K562 (cell line): ENCODE measurements around the gene BRAF. TPM values are rescaled to one million over a fixed set of nuclear protein-coding genes. Genes with fewer than 3 reads are reported as not detected.

ENCODE experiments used
- ATAC-seq: fragments of 200-7000 bp; cut with Tn5 transposase; 3 replicates; pipeline ENCODE4 v1.9.1; 2020; ENCODE audit warnings: moderate library complexity
- BruUV-seq: library from RNA; stranded (reverse); fragments of 400-500 nt; replicated peaks from 2 replicates; lab custom pipeline; 2021; lab: Mats Ljungman, UMichigan
- CTCF ChIA-PET: fragments of 300-600 bp; formaldehyde crosslinking; extraction: SDS; loops from one replicate; lab custom pipeline; 2021; ENCODE audit warnings: low intra/inter-chr PET ratio; lab: Yijun Ruan, JAX
- POLR2A ChIA-PET: fragments of 300-600, 350-650 bp; sonication (Branson Sonifier 250); formaldehyde crosslinking; extraction: SDS; loops from one replicate; lab custom pipeline; 2021; ENCODE audit warnings: antibody characterized with exemption, inconsistent platforms; lab: Yijun Ruan, JAX
- DNase-seq, 4 experiments: peaks; one replicate each; pipeline versions ENCODE4 v3.0.0 to v3.0.0-alpha.2; 2011 to 2018; ENCODE audit warnings: low spot score in 3 of 4, mixed read lengths in 3 of 4; ENCODE audit errors: extremely low read depth in 1 of 4
- FAIRE-seq: peaks from 2 replicates; lab custom pipeline; 2011; peaks lifted over from hg19 to GRCh38; lab: Jason Lieb, UNC
- H2AFZ ChIP-seq: 2 replicates; pipeline ENCODE4 v1.6.0; 2011; ENCODE audit warnings: low read depth, low read length, control low read depth, inconsistent platforms
- H3K27ac ChIP-seq: fragments of 200-600 bp; 3 replicates; pipeline ENCODE4 v1.8.0; 2011; ENCODE audit warnings: low read depth, mild to moderate bottlenecking, control low read depth, inconsistent platforms, low read length, moderate library complexity, mixed read lengths; ENCODE audit errors: extremely low read depth
- H3K27me3 ChIP-seq, 2 experiments: fragments of 300-600 bp in 1 of 2; 2 replicates in 1 of 2; 3 replicates in 1 of 2; pipeline versions ENCODE4 v1.6.0 to v1.8.0; 2011; ENCODE audit warnings: inconsistent platforms in 2 of 2, low read length in 2 of 2, mild to moderate bottlenecking in 1 of 2, mixed read lengths in 1 of 2, moderate library complexity in 1 of 2; ENCODE audit not compliant: control insufficient read depth in 2 of 2, insufficient read depth in 2 of 2
- H3K36me3 ChIP-seq: fragments of 300-600 bp; 3 replicates; pipeline ENCODE4 v1.8.0; 2011; ENCODE audit warnings: mild to moderate bottlenecking, low read length, inconsistent platforms; ENCODE audit not compliant: control insufficient read depth, insufficient read depth
- H3K4me1 ChIP-seq, 2 experiments: fragments of 200-600 bp in 1 of 2; replicated peaks in 1 of 2; 2 replicates in 1 of 2; 3 replicates in 1 of 2; pipeline versions ENCODE4 v1.5.1 to v1.8.0; 2011; ENCODE audit warnings: inconsistent platforms in 2 of 2, low read length in 2 of 2, mild to moderate bottlenecking in 1 of 2, mixed read lengths in 1 of 2, moderate library complexity in 1 of 2; ENCODE audit not compliant: control insufficient read depth in 2 of 2, insufficient read depth in 2 of 2
- H3K4me2 ChIP-seq: 2 replicates; pipeline ENCODE4 v1.6.1; 2011; ENCODE audit warnings: low read length, control low read depth, inconsistent platforms, mixed read lengths; ENCODE audit not compliant: insufficient read depth
- H3K4me3 ChIP-seq: fragments of 200-600 bp; sonication (generic), shearing (Covaris generic); 2 replicates; pipeline ENCODE4 v1.5.1; 2016; ENCODE audit warnings: control low read depth, inconsistent platforms
- H3K79me2 ChIP-seq: fragments of 200-600 bp; 3 replicates; pipeline ENCODE4 v1.8.0; 2011; ENCODE audit warnings: low read length, inconsistent platforms; ENCODE audit not compliant: control insufficient read depth, insufficient read depth
- H3K9ac ChIP-seq, 2 experiments: 2 replicates each; pipeline versions ENCODE4 v1.6.0 to v1.6.1; 2011; ENCODE audit warnings: low read depth in 2 of 2, low read length in 2 of 2, control low read depth in 1 of 2, inconsistent platforms in 1 of 2, mild to moderate bottlenecking in 1 of 2, mixed read lengths in 1 of 2; ENCODE audit not compliant: insufficient read depth in 1 of 2
- H3K9me1 ChIP-seq: one replicate; pipeline ENCODE4 v1.6.0; 2011; ENCODE audit warnings: inconsistent platforms, mild to moderate bottlenecking, low read length, moderate library complexity; ENCODE audit not compliant: control insufficient read depth, insufficient read depth
- H3K9me3 ChIP-seq: replicated peaks from 2 replicates; pipeline ENCODE4 v1.5.1; 2011; ENCODE audit warnings: low read depth, low read length, inconsistent platforms; ENCODE audit not compliant: control insufficient read depth, insufficient read depth
- H4K20me1 ChIP-seq: replicated peaks from 2 replicates; pipeline ENCODE4 v1.6.1; 2011; ENCODE audit warnings: low read length, inconsistent platforms, mixed read lengths; ENCODE audit not compliant: control insufficient read depth, insufficient read depth
- NELFE ChIP-seq: IDR thresholded peaks from 2 replicates; pipeline ENCODE4 v1.6.1; 2011; ENCODE audit warnings: mild to moderate bottlenecking; ENCODE audit not compliant: insufficient read depth, insufficient read length
- PHF20 ChIP-seq: fragments of 450-650 bp; IDR thresholded peaks from 2 replicates; pipeline ENCODE4 v1.6.1; 2018; ENCODE audit not compliant: partially characterized antibody
- RBM25 ChIP-seq: fragments of 200-400 bp; formaldehyde crosslinking; IDR thresholded peaks from 2 replicates; pipeline ENCODE4 v1.6.1; 2018; ENCODE audit warnings: low read length, low read depth, moderate library complexity; ENCODE audit not compliant: severe bottlenecking
- SMAD2 ChIP-seq: fragments of 150-350 bp; IDR thresholded peaks from 2 replicates; pipeline ENCODE4 v1.6.1; 2014; ENCODE audit warnings: low read depth, mild to moderate bottlenecking, low read length
- WGBS: fragments of 100-300 bp; shearing (Covaris generic); methylation state at CpG from one replicate; pipeline ENCODE4 v1.1.6; 2016; ENCODE audit warnings: low coverage, mixed read lengths; ENCODE audit not compliant: insufficient coverage; ENCODE audit errors: missing lambda C conversion rate; 5-methylcytosine and 5-hydroxymethylcytosine counted together
- in situ Hi-C: fragments of 300-500 bp; cut with MboI; formaldehyde crosslinking; loops from 4 replicates; pipeline ENCODE4 v1.15.0; 2018; ENCODE audit warnings: inconsistent platforms, mixed read lengths
- intact Hi-C: fragments of 100-400 bp; cut with micrococcal nuclease; formaldehyde crosslinking; loops from 2 replicates; pipeline ENCODE4 v1.14.2; 2022
- polyA plus RNA-seq, 8 experiments: library from polyadenylated mRNA; depleted of rRNA in 4 of 8; stranded (reverse) in 5 of 8; unstranded in 3 of 8; fragments of >200 nt; fragmentation: Nextera tagmentation in 2 of 8; fragmentation: Illumina TruSeq in 1 of 8; extraction: Ambion mirVana in 2 of 8; extraction: Trizol in 1 of 8; gene quantifications; 2 replicates each; pipeline versions ENCODE4 v1.2.1 to v1.2.3, GENCODE V29; 2011 to 2014; ENCODE audit warnings: inconsistent platforms in 1 of 8, missing spikeins in 1 of 8
- total RNA-seq, 7 experiments: library from RNA; depleted of rRNA in 6 of 7; stranded (reverse); fragments of >200 nt in 6 of 7; fragmentation: Illumina TruSeq in 2 of 7; extraction: Trizol in 2 of 7; gene quantifications; 2 replicates each; pipeline versions ENCODE4 v1.2.1 to v1.2.3, GENCODE V29; 2011 to 2021; ENCODE audit warnings: low replicate concordance in 1 of 7
- TF ChIP-seq, protein P1 (sequence below): sonication (generic); formaldehyde crosslinking; IDR thresholded peaks from 2 replicates; pipeline ENCODE4 v1.8.1; 2023; ENCODE audit warnings: mild to moderate bottlenecking, missing genetic modification reagents

Gene BRAF
- total and polyA plus RNA-seq, 9 of the 15 experiments (the other 6 are each of a cell fraction or from before 2014, with no cell fraction given) = 3.6 to 38.3 (median 21.9) TPM

DNA sequence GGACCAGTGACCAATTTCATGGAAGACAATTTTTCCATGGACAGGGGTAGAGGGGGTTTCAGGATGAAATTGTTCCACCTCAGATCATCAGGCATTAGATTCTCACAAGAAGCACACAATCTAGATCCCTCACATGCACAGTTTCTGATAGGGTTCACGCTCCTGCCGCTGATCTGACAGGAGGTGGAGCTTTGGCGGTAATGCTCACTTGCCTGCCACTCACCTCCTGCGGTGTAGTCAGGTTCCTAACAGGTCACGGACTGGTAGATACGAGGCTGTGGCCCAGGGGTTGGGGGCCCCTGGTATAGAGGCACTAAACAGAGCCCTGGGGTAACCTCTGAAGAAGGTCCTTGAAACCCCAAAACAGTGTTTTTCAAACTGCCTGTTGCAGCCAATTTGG, 6.5 kb downstream of the BRAF start:
- DNase-seq (no peak), ATAC-seq (no peak), FAIRE-seq (no peak)
- WGBS = 83% methylated on average over 6 of the region's 6 CpGs
- no peak overlapping the region for H3K4me2 ChIP-seq
- H3K9me3 ChIP-seq = no peaks in the 10 kb centered on the region
- POLR2A ChIA-PET = no interaction called here
- TF ChIP-seq NELFE (no peak), RBM25 (no peak), PHF20 (no peak), SMAD2 (no peak)
- TF ChIP-seq, protein P1, sequence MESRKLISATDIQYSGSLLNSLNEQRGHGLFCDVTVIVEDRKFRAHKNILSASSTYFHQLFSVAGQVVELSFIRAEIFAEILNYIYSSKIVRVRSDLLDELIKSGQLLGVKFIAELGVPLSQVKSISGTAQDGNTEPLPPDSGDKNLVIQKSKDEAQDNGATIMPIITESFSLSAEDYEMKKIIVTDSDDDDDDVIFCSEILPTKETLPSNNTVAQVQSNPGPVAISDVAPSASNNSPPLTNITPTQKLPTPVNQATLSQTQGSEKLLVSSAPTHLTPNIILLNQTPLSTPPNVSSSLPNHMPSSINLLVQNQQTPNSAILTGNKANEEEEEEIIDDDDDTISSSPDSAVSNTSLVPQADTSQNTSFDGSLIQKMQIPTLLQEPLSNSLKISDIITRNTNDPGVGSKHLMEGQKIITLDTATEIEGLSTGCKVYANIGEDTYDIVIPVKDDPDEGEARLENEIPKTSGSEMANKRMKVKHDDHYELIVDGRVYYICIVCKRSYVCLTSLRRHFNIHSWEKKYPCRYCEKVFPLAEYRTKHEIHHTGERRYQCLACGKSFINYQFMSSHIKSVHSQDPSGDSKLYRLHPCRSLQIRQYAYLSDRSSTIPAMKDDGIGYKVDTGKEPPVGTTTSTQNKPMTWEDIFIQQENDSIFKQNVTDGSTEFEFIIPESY (CRISPR knock-in tag) = peak; percentile 97
- CTCF ChIA-PET = no interaction called here
- peaks cover 94% of the 10 kb centered on the region for H3K79me2 ChIP-seq
- H3K27ac ChIP-seq = no peak overlapping the region
- H3K27me3 ChIP-seq = no peaks in the 10 kb centered on the region
- in situ Hi-C loops = no loop called here
- H3K36me3 ChIP-seq = 0 out of 3 replicates have a peak, but pooled peaks cover 3% of the 10 kb centered on the region
- H3K4me1 ChIP-seq = peaks cover 0 to 10% of the 10 kb centered on the region in 2 experiments; a peak in 3 of 5 replicates
- H2AFZ ChIP-seq = no peak overlapping the region
- H3K4me3 ChIP-seq = no peak overlapping the region
- intact Hi-C loops = no loop called here
- H4K20me1 ChIP-seq = peaks cover 4% of the 10 kb centered on the region; the same call in 1 of the 2 replicates
- H3K9me1 ChIP-seq = no peaks in the 10 kb centered on the region
- no TSS peak for BruUV-seq
- no peak overlapping the region for H3K9ac ChIP-seq
